DMS153 treated with DMSO at 0.1 percent for 48 hours (cell line): Measurements from ENCODE around the gene U2SURP.
A peak's percentile ranks its signal among the peaks of the same experiment; 100 is the strongest.

Source experiments
- DNase-seq: peaks from one replicate; lab custom pipeline; 2025; ENCODE audit not compliant: unreplicated experiment; lab: John Stamatoyannopoulos, UW

U2SURP gene

DNA sequence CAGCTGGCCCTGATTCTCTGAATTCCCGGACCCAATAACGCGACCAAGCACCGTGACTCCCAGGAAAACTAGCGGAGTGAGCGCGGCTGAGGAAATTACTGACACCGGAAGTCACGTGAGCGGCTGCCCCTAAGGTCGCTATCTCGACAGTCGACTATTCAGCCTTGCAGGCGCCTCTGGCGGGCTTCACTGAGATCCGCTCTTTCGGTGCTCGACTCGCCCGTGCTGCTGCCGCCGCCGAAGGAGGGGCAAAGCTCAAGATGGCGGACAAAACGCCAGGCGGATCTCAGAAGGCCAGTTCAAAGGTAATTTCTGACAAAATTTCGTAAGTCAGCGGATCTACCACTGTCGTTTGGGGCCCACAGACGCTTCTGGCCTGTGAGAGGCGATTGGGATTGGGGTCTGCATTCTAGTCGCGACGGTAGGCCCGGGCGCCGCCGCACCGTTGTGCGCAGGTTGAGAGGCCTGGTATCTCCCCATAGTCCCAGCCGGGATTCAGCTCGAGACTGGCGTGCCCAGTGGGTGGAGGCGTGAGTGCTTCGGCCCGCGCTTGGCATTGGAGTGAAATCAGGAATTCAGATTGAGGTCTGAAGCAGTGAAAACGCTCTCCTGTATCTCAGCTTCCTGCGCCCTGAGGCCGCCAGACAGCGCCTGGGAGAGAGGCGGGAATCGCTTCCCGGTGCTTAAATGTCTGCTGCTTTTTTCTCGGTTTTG is at the start of gene U2SURP:
Gene U2SURP (plus strand): TSS at position 202 of the 714 bp plus-strand sequence. CDS start 59 bp downstream, at position 261.
- peak; percentile 93 for DNase-seq

DNA sequence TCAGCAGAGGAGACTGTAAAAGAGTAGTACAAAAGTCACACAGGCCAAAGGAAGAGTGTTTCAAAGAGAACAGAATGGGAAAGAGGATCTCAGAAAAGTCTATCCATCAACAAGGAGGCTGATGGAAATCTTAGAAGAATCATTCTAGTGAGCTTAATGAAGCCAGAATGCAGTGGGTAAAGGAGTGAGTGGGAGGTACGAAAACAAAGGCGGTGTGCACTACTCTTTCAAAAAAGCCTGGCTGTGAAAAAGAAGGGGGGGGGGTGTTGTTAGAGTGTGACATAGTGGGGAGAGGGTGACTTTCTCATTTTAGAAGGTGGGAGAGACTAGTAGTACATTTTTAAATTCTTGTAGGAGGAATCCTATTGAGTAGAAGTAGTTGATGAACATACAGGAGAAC is 49.6 kb upstream of the U2SURP start:
- DNase-seq, result no peak

DNA sequence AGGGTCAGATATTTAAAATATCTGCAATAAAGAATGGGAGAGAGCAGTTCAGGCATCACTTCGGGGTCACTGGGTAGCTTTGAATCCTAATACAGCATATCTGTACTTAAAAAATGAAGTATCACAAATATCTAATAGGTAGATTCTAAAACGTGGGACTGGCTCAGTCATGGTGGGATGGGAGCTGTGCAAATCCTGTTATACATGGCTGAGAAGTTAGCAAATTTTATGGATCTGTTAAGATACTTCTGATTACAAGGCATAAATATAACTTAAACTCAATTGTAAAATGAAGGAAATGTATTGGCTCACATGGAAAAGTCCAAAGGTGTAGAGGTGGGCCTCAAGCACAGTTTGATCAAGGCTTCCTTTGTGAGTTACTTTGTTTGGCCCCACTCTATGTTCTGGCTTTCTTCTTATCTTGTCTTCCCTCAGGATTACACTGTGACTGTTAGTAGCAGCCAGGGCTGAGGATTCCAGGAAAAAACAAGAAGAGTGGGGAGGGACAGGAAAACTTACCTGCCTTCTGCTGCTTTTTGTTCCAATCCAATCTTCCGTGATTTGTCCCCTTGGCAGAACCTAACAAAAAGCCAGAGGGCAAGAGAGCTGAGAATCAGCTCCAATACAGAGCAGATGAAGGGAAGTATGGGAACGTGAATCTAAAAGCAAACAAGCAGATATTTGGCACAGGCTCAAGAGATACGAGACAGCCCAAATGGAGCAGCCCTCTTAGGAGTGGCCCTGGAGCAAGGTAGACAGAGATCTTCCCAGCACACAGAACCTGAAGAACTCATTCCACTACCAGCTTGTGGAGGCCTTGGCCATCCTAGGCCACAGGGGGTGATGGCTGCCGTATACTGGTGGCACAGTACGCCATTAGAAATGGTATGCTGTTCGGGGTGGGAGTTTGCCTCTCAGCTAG is 48.8 kb upstream of the U2SURP start:
- DNase-seq, result no peak

DNA sequence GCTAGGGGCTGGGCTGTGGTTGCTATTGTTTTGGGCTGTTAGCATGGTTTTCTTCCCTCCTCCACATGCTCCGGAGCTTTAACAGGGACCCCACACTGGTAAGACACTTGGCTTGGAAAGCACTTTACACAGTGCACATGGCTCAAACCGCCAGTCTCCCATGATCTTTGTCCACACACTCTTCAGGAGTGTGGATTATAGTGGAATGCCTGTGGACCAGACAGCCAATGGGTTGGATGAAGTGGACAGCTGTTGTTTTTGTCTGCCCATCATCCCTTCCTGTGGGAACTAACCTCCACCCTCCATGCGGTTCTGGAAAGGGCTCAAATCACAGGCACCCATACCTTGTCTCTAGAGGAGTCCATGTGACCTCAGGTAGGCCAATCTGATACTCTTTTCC is 47.9 kb upstream of the U2SURP start:
- DNase-seq, result no peak

DNA sequence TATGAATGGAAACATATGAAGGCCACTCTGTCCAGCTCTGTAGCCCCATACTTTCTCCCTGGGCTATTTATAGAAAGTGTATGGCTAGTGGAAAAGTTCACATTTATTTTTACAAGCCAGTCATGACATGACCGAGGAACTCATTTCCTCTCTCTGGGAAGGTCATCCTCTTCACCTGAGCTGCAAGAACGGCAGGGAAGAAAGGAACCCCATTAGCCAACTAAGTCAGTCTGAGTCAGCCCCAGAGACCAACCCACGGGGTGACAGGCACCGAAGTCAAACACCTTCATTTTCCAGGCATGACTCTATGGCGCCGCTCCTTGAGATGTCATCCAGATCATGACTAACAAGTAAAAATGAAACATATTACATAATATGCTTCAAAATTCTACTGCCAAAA is 42.7 kb upstream of the U2SURP start:
- no peak for DNase-seq

DNA sequence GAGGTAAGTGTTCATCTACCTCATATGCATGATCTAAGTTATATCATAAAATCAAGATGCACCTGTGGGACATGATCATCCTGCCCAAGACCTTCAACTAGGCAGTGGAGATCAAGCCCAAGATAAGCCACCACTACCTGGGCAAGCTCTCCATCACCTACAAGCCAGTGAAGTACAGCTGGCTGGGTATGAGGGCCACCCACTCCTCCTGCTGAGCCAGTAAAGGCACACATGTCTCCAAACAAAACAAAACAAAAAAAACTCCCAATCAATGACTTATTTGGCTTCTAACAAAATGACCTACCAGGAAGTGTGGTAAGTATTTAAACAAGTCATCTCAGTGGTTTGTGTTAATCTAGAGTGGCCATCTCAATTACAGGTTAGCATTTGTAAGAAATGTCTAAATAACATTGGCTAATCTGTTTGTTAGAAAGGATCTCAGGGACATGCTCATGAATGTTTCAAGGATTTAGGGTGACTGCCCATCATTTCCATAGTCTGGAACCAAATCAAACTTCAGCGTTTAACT is 41.0 kb upstream of the U2SURP start:
- DNase-seq, result no peak

DNA sequence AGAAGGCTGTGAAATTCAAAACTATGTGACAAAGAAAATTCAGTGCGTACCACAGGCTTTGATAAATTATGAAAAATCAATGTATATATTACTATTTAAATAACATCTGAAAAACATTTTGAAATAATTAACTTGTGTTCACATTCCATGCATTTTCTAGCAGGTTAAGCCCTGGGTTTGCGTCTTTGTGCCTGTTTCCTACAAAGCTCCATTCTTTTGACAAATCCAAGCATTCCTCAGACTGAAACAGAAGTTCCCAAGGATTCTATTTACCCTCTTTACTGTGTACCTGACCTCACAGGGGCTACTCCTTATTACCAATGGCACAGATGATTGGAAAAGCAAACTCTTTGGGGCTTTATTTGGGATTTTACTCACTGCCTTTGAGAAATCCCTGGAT is 39.8 kb upstream of the U2SURP start:
- DNase-seq, result no peak

DNA sequence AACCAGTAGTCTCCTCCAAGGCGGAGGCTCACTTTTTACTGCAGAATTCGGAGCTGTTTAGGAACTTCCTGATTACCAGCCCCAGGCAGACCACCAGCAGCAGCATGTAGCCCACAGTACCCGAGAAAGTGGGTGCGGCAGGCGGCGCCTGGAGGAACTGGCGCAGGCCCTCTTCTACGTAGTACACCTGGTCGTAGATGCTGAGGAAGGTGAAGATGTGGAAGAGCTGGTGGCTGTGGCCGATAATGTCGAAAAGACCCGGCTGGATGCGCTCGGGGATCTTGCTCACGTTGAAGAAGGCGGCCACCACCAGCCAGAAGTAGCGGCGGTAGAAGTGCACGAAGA is 39.2 kb upstream of the U2SURP start:
- DNase-seq, result no peak

DNA sequence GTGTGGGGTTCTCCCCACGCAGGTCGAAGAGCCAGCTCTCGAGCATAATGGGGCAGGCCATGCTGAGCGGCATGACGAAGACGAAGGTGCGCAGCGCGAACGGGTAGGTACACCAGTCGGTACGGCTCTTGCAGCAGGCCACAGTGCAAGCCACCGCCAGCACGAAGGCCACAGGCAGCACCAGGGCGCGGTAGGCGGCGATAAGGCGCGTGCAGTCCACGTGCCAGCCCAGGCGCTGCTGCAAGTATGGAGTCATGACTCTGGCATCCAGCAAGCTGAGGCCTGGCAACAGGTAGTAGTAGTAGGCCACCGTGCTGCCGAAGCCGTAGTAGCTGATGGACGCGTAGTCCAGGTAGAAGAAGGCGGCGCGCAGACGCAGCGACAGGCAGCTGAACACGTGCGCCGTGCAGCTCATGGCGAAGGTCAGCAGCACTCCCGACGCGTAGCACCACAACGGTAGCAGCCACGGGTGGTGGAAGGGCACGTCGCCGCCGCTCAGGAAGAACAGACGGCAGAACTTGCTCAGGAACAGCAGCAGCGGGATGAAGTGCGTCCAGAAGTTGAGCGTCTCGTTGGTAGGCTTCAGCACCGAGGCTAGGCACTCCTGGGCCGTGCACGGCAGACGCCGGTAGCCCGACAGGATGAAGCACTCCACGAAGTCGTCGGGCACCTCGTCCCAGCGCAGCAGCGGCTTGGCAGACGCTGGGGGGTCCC is 38.7 kb upstream of the U2SURP start:
- DNase-seq, result no peak

DNA sequence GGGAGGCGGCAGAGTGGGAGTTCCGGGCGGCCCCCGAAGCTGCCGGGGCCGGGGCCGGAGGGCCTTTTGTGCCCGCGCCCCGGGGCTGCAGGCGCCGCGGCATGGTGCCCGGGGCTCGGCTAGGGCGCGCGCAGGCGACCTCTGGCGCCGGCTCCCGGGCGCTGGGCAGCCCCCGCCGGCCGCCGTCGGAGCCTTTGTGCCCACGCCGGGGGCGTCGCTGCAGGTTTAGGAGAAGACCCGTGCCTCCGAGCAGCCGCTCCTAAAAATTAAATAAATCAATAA is 38.2 kb upstream of the U2SURP start:
- no peak for DNase-seq

DNA sequence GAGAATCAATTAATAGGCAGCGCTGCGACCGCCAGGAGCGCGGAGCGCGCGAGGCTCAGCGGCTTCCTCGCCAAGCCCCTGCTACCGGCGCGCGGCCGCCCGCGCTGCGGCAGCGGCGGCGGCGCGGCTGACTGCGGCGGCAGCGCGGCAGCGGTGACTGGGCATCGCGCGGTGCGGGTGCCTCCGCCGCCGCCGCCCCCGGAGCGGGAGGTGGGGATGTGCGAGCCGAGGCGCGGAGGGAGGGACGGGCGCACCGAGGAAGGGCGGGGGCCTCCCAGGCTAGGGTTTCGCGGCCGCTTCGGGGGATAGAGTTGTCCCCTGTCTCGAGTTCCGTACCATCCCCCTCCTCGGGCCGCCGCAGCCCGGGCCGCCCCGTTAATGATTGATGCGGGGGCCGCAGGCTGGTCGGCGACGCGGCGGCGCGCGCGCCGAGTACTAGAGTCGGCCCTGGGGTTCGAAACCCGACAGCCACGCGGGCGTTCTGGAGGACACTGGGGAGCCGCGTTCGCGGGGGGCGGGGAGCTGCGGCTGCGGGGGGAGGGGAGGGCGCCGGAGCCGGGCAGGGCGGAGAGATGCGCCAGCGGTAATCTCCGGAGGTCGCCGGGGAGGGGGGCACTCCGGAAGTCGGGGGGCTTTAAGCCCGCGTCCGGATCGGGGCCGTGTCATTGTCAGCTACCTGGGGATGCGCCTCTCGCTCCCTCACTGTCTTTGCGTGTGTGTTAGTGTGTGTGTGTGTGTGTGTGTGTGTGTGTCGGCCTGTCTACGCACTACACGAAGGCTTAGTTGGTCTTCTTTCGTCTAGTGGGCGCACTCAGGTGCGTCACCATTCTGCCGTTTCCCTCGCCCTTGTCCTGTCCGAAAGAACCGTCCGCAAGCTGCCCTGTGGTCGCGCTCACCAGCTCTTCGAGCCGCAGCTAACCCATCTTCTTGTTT is 37.6 kb upstream of the U2SURP start, which contains the start of gene PAQR9:
Gene PAQR9 (minus strand): TSS at position 159 of the 933 bp plus-strand sequence. CDS start 338 bp downstream, outside the sequence.
- no peak for DNase-seq

DNA sequence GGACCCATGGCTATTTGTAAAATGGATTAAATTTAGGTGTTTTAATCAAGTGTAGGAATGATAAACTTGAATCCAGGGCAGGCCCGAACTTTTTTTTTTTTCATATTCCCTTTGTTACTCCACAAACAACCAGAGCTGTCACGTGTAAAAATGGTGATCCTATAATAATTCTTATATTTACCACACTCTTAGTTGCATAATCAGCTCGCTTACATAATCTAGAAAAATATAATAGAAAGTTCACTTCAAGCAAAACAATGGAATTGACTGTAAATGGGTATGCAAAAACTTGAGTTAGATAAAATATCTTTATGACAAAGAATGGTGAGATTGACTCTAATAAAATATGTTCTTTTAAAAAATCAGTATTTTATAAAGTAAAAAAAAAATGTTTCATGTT is 35.8 kb upstream of the U2SURP start:
- DNase-seq, result no peak

DNA sequence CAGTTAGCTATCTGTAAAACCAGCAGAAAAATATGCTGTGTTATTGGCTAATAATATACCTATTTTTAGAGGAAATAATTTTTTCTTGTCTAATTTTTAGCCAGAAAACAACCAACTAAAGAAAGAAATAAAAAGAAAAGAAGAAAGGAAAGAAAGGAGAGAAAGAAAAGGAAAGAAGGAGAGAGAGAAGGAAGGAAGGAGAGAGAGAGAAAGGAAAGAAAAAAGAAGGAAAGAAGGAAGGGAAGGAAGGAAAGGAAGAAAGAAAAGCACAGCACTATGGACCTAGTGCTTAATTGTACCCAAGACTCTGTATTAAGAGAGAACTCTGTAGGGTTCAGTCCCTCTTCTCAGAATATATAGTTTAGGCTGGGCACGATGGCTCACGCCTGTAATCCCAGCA is 34.6 kb upstream of the U2SURP start:
- DNase-seq, result no peak

DNA sequence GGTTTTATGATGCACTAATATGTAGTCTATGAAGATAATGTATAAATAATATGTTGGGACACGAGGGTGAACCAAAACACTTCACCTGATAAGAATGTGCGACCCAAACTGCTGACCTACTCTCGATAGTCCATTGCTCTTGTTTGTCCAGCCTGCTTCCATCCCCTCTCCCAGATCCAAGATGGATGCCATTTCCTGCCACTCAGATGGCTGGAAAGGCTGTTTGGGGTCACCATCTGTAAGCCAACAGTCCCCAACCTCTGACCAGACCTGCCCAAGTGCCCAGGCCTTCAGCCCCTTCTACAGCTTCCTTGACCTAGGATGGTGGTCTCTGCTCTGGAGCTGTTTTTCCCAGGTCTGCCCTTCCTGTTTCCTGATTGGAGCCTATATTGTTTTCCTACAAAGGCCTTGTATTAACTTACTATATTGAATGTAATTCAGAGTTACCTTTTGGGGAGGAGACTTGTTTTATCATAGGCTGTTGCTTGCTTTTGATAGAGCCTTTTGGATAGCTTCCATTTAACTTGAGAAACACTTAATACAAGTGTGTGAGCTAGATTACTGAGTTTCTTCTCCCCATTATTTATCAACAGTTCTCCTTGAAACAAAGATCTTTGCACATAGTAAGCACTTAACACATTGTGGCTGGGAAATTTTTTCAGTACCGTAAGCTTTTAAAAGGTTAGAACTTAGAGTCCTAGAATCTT is 32.9 kb upstream of the U2SURP start:
- DNase-seq, result no peak

DNA sequence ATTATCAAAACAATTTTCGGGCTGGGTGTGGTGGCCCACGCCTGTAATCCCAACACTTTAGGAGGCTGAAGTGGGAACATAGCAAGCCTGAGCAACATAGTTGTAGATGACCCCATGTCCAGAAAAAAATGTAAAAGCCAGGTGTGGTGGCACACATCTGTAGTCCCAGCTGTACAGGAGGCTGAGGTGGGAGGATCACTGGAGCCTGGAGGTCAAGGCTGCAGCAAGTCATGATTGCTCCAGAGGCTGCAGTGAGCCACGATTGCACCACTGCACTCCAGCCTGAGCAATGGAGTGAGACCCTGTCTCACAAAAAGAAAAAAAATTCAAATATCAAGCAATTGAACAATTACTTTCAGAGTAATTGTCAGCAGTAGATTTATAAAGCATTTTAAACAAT is 29.9 kb upstream of the U2SURP start:
- no peak for DNase-seq

DNA sequence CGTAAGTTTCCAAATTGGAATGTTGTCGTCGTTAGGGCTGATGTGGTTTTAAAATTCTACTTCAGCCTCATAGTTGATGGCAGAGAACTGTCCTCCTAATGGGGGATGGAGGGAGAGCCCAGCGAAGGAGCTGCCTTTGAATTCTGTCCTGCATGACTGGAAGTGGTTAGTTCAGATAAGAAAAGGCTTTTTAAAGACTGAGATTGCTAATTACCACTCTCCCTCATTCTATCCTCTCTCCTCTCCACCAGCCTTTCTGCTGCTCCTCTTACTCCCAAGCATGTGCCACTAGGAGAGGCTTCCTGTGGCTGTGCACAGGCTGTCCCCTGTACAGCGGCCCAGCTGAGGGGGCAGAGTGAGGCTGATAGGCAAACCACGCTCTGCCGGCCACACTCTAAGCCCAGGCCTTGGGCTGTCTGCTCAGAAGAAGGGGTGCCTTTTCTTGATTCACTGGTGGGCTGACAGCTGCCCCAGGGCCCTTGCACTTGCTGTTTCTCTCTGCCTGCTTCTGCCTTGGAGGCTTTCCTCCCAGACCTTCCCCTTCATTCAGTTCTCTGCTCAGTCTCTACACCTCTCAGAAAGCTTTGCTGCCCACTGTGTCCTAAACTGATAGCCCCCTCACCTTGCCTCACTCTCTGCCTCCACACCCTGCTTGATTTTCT is 29.1 kb upstream of the U2SURP start:
- no peak for DNase-seq

DNA sequence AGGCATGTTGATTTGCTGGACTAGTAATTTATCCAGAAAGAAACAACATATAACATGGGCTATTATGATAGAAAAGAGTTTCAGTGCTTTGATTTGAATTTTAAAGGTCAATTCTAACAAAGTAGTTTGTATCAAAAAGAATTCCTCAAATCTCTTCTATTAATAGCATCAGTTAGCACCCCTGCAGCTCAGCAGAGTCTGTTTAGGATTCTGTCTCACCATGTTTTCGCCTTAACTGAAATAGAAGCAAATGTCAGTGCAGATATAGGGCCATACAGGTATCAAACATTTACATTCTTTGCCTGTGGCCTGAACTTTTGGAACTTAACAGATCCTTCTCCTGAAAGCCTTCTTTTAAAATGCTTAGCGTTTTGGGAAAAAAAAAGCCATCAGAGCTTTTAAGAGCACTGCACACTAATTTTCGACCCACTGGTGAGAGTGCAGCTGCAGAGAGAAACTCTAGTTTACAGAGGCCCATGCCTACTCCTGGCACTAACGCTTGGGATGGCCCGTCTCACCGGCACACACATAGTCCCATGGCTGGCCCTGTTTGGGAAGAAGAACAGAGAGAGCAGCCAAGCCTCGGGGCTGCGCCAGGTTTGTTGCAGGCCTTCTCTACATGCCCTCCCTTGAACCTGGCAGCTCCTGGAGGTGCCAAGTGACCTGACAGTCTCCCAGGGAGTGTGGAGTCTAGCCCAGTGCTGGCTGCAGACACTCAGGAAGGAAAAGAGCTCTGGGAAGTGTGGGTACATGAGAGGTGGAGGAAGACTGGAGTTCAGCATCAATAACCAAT is 28.0 kb upstream of the U2SURP start:
- DNase-seq, result no peak

DNA sequence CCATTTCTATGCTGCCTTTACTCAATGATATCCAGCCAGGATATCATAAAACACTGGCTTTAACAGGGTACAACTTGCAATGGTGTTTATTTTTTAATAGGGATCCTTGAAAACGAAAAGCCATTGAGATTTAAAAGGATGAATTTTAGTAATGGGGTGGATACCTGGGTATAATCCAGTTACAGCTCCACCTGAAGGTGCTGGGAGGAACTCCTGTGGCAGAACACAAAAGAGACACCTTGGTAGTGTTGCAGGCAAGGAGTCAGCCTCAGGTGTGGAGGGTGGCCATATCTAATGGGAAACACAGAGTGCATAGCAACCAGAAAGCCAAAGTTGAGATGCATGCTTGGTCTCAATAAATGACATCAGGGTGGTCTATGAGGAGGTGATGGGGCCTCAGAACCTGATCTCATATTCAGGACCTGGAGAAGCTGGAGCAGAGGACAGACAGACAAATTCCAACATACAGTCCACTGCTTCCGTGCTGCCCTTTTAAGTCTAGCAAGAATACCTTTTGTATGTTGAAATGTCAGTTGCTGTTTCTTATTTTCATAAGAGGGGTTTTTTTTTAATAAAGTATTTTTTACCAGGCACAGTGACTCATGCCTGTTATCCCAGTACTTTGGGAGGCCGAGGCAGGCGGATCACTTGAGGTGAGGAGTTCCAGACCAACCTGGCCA is 25.9 kb upstream of the U2SURP start:
- no peak for DNase-seq
